Hypothalamus (tissue), 51 donors: Measurements from ENCODE around the gene LSAMP.

Experiments used
- DNase-seq, 51 donors: peaks; one replicate each; lab custom pipeline; 2025; lab: John Stamatoyannopoulos, UW

LSAMP gene

GRCh38 chr3:116069024-116069423, 376.3 kb downstream of the LSAMP start:
- no peak for DNase-seq

- no peak for DNase-seq
Observed at GRCh38 chr3:116067326-116067725, 378.0 kb downstream of the LSAMP start.

GRCh38 chr3:116065501-116065900, 379.8 kb downstream of the LSAMP start:
- no peak for DNase-seq

- DNase-seq = no peak
Observed at GRCh38 chr3:116064646-116065045, 380.6 kb downstream of the LSAMP start.

GRCh38 chr3:116059421-116060096, 385.7 kb downstream of the LSAMP start:
- peak in 1 of 51 donors; percentile 21 for DNase-seq

- DNase-seq = no peak
Observed at GRCh38 chr3:116058844-116059243, 386.4 kb downstream of the LSAMP start.

- DNase-seq = no peak
Observed at GRCh38 chr3:116057400-116058006, 387.8 kb downstream of the LSAMP start.

GRCh38 chr3:116056280-116056679, 389.0 kb downstream of the LSAMP start:
- DNase-seq = no peak

- DNase-seq = no peak
Observed at GRCh38 chr3:116053017-116053416, 392.3 kb downstream of the LSAMP start.

- DNase-seq = no peak
Observed at GRCh38 chr3:116052602-116053001, 392.7 kb downstream of the LSAMP start.

GRCh38 chr3:116051586-116051985, 393.7 kb downstream of the LSAMP start:
- DNase-seq = no peak

- DNase-seq = no peak
Observed at GRCh38 chr3:116051040-116051439, 394.2 kb downstream of the LSAMP start.

GRCh38 chr3:116050311-116050915, 394.9 kb downstream of the LSAMP start:
- DNase-seq = no peak

- no peak for DNase-seq
Observed at GRCh38 chr3:116048991-116049390, 396.3 kb downstream of the LSAMP start.

GRCh38 chr3:116046350-116046749, 398.9 kb downstream of the LSAMP start:
- peak in 2 of 51 donors; percentile 5 to 13 for DNase-seq

GRCh38 chr3:116045314-116045713, 400.0 kb downstream of the LSAMP start:
- no peak for DNase-seq

GRCh38 chr3:116040152-116040551, 405.1 kb downstream of the LSAMP start:
- no peak for DNase-seq

GRCh38 chr3:116039651-116039985, 405.7 kb downstream of the LSAMP start:
- no peak for DNase-seq

GRCh38 chr3:116038968-116039650, 406.2 kb downstream of the LSAMP start:
- DNase-seq = no peak

GRCh38 chr3:116037954-116038911, 407.1 kb downstream of the LSAMP start:
- DNase-seq = no peak

- DNase-seq = no peak
Observed at GRCh38 chr3:116035429-116035828, 409.9 kb downstream of the LSAMP start.
